Effector memory CD4-positive, alpha-beta T cell (primary cell): ENCODE data around the gene C2CD4A.

Experiments used
- DNase-seq, 3 donors: peaks; one replicate each; pipeline ENCODE4 v3.0.0-alpha.2; 2020
- H3K27ac ChIP-seq: 2 replicates; pipeline ENCODE4 v1.7.0; 2013; ENCODE audit warnings: mild to moderate bottlenecking, low read length, moderate library complexity; ENCODE audit not compliant: insufficient read depth, poor library complexity, severe bottlenecking
- H3K27me3 ChIP-seq: replicated peaks from 2 replicates; pipeline ENCODE4 v1.7.0; 2013; ENCODE audit warnings: mild to moderate bottlenecking, low read length; ENCODE audit not compliant: insufficient read depth, control insufficient read depth, poor library complexity, severe bottlenecking
- H3K36me3 ChIP-seq: 2 replicates; pipeline ENCODE4 v1.7.0; 2013; ENCODE audit warnings: mild to moderate bottlenecking, low read length, moderate library complexity; ENCODE audit not compliant: control insufficient read depth, insufficient read depth
- H3K4me1 ChIP-seq: 2 replicates; pipeline ENCODE4 v1.7.0; 2013; ENCODE audit warnings: low read length, mild to moderate bottlenecking; ENCODE audit not compliant: control insufficient read depth, insufficient read depth, poor library complexity, severe bottlenecking
- H3K4me3 ChIP-seq: 2 replicates; pipeline ENCODE4 v1.7.0; 2013; ENCODE audit warnings: low read length, low read depth, mild to moderate bottlenecking; ENCODE audit not compliant: insufficient read depth, poor library complexity, severe bottlenecking
- H3K9me3 ChIP-seq: 2 replicates; pipeline ENCODE4 v1.7.0; 2013; ENCODE audit warnings: mild to moderate bottlenecking, low read length, moderate library complexity; ENCODE audit not compliant: control insufficient read depth

C2CD4A gene

DNA sequence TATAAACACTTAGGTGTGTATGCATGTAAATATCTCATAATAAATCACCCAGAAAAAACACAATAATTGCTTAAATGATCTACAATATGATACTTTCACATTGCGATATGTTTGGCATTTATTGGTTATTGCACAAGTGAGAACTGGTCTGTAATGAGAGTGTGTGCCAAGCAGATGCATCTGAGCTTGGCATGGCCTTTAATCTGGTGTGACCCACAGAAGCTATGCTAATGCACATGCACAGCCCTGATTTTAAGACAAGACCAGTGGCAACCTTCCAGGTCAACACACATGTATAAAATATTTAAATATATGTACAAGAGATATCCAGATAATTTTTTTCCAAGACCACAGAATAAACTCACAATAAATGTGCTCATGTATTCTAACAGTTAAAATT is 42.7 kb downstream of the C2CD4A start:
- Histone ChIP-seq H3K9me3 (no peaks in the 10 kb centered on the region), H3K4me1 (no peaks in the 10 kb centered on the region), H3K27me3 (no peaks in the 10 kb centered on the region)

GRCh38 chr15:62109982-62110851 is 43.4 kb downstream of the C2CD4A start:
- H3K27ac ChIP-seq: no peak overlapping the region
- H3K4me1 ChIP-seq: no peaks in the 10 kb centered on the region
- no peaks in the 10 kb centered on the region for H3K27me3 ChIP-seq
- DNase-seq: no peak
- H3K9me3 ChIP-seq: no peaks in the 10 kb centered on the region
- no peaks in the 10 kb centered on the region for H3K36me3 ChIP-seq
- no peak overlapping the region for H3K4me3 ChIP-seq

More for the DNA sequence above, 42.7 kb downstream of the C2CD4A start:
- no peak for DNase-seq
- Histone ChIP-seq H3K4me3 (no peak overlapping the region), H3K27ac (no peak overlapping the region), H3K36me3 (no peaks in the 10 kb centered on the region)

- Histone ChIP-seq H3K27me3 (no peaks in the 10 kb centered on the region), H3K9me3 (no peaks in the 10 kb centered on the region), H3K4me3 (no peak overlapping the region), H3K27ac (no peak overlapping the region), H3K36me3 (no peaks in the 10 kb centered on the region), H3K4me1 (no peaks in the 10 kb centered on the region)
- DNase-seq: no peak
Measured at GRCh38 chr15:62112081-62112480, 45.3 kb downstream of the C2CD4A start.

GRCh38 chr15:62112616-62113593 is 46.1 kb downstream of the C2CD4A start:
- no peaks in the 10 kb centered on the region for H3K36me3 ChIP-seq
- H3K9me3 ChIP-seq: no peaks in the 10 kb centered on the region
- DNase-seq: no peak
- H3K27ac ChIP-seq: no peak overlapping the region
- H3K4me3 ChIP-seq: no peak overlapping the region
- no peaks in the 10 kb centered on the region for H3K4me1 ChIP-seq
- no peaks in the 10 kb centered on the region for H3K27me3 ChIP-seq

DNA sequence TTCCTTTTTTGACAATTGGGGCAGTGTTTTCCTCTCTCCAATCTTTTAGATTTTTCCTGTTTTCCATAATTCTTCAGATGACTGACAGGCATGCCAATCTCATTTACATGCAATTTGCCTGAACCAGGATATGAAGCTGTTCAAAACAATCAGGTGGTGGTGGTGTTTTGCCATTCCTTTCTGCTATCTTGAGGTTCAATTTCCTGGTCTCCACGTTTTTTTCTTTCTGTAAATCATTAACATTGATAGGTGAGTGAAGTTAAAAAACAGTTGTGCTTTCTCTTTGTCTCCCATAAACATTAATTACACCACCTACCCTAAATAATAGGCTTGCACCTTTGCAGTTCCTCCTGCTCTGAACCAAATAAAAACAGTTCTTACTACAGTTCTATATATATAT is 49.1 kb downstream of the C2CD4A start:
- Histone ChIP-seq H3K4me1 (peaks cover 6% of the 10 kb centered on the region), H3K27me3 (no peaks in the 10 kb centered on the region), H3K27ac (no peak overlapping the region), H3K36me3 (no peaks in the 10 kb centered on the region), H3K9me3 (no peaks in the 10 kb centered on the region), H3K4me3 (no peak overlapping the region)
- no peak for DNase-seq

DNA sequence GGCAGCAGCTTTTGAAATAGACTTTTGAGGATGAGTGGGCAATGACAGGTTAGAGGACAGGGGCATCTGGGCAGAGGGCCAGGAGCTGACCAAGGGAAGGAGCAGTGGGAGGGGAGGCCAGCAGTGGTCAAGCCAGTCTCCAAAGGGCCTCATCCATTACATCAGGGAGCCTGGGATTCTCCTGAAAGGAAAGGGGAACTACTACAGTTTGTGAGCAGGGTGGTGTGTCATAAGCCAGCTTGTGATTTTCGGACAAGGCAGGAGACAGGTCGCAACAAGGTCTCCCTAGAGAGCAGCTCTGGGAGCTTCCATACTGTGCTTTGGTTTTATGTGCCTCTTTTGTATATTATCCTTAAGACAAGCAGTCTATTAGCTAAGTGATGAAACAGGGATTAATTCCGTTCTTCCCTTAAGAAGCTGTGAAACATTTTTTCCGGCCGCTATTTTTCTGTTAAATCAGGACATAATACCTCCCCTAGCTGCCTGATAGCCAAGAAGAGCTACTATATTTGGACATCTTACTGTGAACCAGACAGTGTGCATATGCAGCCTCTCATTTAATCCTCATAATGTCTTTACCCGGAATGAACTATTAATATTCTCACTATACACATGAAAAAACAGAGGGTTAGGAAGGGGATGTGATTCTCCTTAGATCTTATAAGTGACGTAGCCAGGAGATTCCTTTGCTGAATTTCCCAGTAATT is 51.9 kb downstream of the C2CD4A start:
- H3K4me3 ChIP-seq: peak overlapping the region; percentile 0

GRCh38 chr15:62119227-62119864 is 52.6 kb downstream of the C2CD4A start:
- H3K4me3 ChIP-seq: peak overlapping the region; percentile 0
- DNase-seq: no peak
- H3K27ac ChIP-seq: peak overlapping the region; percentile 43
- H3K4me1 ChIP-seq: peaks cover 12% of the 10 kb centered on the region
- H3K36me3 ChIP-seq: no peaks in the 10 kb centered on the region
- H3K27me3 ChIP-seq: no peaks in the 10 kb centered on the region
- no peaks in the 10 kb centered on the region for H3K9me3 ChIP-seq

More for the DNA sequence above, 51.9 kb downstream of the C2CD4A start:
- peak overlapping the region; percentile 2 for H3K27ac ChIP-seq
- DNase-seq: no peak
- H3K27me3 ChIP-seq: no peaks in the 10 kb centered on the region
- no peaks in the 10 kb centered on the region for H3K36me3 ChIP-seq
- H3K4me1 ChIP-seq: peaks cover 6% of the 10 kb centered on the region
- no peaks in the 10 kb centered on the region for H3K9me3 ChIP-seq

- no peak for DNase-seq
- peak overlapping the region; percentile 43 for H3K27ac ChIP-seq
- peaks cover 17% of the 10 kb centered on the region for H3K4me1 ChIP-seq
- H3K27me3 ChIP-seq: no peaks in the 10 kb centered on the region
- H3K4me3 ChIP-seq: no peak overlapping the region
- no peaks in the 10 kb centered on the region for H3K36me3 ChIP-seq
- no peaks in the 10 kb centered on the region for H3K9me3 ChIP-seq
Measured at GRCh38 chr15:62119874-62120273, 53.1 kb downstream of the C2CD4A start.
